ENCODE data around the gene DUSP28.

The DUSP28 gene

DNA sequence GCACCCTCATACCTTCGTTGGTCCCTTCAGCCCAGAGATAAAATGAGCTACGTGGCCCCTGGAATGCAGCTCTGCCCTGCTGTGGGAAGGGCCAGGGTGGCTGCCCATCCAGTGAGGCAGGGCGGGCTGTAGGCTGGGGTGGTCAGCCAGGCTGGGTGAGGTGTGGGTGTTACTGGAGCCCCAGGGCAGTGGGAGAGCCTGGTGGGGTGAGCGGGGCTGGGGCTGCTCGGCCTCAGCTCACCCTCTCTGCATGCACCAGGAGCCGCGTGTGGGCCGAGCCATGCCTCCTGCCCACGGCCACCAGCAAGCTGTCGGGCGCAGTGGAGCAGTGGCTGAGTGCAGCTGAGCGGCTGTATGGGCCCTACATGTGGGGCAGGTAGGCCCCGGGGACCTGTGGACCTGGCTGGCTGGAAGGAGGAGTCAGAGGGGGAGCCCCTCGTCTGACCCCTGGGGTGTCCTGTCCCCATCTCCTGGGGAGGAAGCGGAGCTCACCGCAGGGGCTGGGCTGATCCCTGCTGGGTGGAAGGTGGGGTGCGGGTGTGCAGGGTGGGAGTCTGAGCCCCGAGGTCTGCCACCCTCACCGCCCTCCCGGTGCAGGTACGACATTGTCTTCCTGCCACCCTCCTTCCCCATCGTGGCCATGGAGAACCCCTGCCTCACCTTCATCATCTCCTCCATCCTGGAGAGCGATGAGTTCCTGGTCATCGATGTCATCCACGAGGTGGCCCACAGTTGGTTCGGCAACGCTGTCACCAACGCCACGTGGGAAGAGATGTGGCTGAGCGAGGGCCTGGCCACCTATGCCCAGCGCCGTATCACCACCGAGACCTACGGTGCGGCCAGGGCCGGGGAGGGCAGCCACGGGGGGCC, 13.6 kb downstream of the DUSP28 start:
- no peak for DNase-seq

DNA sequence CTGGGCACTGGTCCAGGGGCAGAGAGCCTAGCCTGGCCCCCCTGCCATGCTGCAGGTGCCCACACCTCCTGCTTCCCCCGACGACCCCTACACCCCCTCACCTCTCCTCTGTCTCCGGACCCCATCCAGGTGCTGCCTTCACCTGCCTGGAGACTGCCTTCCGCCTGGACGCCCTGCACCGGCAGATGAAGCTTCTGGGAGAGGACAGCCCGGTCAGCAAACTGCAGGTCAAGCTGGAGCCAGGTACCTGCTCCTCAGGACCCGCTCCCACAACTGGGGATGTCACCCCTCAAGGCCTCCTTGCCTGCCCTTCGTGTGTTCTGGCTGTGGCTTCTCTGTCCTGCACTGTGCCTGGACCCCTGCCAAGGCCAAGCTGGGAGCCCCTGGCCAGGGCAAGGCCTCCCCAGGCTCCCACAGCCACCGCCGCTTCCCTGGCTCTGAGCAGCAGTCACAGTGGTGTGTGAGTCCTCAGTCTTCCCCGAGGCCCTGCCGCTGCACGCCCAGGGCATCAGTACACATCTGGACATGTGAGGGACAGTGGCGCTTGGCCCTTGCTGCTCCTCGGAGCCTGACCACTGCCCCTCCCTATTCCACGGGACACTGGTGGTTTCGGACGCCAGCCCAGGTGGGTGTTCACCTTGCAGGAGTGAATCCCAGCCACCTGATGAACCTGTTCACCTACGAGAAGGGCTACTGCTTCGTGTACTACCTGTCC, 14.4 kb downstream of the DUSP28 start:
- DNase-seq, result no peak

DNA sequence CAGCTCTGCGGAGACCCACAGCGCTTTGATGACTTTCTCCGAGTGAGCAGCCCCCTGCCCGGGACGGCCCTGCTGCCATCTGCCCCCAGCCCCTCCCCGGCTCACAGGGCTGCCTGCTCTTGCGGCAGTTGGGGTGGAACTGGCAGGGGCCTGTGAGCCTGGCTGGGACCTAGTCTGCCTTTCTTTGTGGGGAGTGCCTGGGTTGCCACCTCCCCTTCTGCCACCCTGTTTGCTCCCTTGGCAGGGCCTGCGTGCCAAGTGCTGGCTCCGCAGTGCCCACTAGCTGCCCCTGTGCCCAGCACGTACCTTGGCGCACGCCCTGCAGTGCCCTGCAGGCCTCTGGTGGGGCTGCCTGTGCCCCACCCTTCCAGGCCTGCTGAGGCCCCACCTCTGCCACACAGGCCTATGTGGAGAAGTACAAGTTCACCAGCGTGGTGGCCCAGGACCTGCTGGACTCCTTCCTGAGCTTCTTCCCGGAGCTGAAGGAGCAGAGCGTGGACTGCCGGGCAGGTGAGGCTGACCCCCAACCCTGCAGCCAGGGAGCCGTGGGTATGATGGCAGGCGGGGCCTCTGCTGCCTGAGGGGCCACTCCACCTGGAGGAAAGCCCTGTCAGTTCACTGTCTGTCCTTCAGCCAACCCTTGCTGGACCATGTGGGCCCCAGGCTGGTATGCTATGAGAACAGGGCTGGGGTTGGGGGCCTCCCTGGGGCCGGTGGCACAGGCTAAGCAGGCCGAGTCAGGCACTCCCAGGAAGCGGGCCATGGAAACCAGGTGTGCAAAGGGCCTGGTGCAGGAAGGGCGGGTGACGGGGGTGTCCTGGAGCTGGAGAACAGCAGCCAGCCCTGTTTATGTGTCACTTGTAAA, 15.2 kb downstream of the DUSP28 start:
- no peak for DNase-seq

DNA sequence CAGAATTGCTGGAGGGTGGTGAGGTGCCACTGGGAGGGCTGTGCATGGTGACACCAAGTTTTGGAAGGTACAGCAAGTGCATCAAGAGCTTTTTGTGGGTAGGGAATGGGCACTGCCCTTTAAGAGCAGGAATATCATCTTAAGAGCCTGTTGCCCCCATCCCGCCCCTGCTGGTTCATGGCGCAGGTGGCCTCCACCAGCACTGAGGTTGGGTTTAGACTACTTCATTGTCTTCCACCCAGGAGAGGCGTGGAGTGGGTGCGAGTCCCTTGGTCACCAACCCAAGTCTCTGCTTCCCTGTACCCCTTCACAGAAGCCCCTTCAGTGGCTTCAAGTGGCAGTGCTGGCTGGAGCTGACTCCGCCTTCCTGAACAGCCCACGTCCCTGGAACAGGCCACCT, 15.9 kb downstream of the DUSP28 start:
- DNase-seq, result no peak

DNA sequence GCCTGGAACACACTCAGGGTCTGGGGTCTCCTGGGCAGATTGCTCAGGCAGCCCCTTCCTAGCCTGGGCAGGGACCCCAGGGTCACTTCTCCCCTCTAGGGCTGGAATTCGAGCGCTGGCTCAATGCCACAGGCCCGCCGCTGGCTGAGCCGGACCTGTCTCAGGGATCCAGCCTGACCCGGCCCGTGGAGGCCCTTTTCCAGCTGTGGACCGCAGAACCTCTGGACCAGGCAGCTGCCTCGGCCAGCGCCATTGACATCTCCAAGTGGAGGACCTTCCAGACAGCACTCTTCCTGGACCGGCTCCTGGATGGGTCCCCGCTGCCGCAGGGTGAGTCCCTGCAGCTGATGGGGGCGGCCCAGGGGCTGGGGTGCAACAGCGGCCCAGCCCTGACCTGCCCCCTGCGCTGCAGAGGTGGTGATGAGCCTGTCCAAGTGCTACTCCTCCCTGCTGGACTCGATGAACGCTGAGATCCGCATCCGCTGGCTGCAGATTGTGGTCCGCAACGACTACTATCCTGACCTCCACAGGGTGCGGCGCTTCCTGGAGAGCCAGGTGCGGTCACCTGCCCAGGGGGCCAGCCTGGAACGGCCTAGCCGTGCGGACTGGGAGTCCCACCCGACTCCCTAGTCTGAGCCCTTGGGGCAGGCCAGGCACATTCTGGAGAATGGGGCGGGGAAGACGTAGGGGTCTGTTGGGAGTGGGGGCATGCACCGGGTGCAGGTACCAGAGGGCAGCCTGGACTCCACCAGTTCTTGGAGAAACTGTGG, 16.5 kb downstream of the DUSP28 start:
- DNase-seq, result no peak

DNA sequence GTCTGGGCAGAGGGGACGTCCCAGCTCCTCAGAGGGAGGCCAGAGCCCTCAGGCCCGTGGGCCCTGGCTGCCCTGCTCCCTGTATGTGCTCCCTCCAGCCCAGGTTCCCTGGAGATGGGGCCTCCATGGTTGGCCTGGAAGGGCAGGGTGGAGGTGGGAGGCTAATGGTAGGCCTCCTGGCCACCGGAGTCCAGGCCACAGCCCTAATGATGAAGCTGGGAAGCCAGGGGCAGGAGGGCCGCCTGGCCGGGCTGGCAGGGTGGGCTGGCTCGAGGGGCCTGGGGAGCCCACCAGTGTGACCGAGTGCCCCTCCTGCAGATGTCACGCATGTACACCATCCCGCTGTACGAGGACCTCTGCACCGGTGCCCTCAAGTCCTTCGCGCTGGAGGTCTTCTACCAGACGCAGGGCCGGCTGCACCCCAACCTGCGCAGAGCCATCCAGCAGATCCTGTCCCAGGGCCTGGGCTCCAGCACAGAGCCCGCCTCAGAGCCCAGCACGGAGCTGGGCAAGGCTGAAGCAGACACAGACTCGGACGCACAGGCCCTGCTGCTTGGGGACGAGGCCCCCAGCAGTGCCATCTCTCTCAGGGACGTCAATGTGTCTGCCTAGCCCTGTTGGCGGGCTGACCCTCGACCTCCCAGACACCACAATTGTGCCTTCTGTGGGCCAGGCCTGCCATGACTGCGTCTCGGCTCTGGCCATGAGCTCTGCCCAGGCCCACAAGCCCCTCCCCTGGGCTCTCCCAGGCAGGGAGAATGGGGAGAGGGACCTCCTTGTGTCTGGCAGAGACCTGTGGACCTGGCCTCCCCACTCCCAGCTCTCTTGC, 17.3 kb downstream of the DUSP28 start:
- DNase-seq, result no peak

DNA sequence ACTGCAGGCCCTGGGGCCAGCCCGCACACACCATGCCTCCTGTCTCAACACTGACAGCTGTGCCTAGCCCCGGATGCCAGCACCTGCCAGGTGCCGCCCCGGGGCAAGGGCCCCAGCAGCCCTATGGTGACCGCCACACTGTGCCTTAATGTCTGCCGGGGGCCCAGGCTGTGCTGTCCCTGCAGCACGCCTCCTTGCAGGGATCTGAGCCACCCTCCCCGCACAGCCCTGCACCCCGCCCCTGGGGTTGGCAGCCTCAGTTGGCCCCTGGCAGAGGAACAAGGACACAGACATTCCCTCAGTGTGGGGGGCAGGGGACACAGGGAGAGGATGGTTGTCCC, 17.9 kb downstream of the DUSP28 start:
- DNase-seq, result no peak

DNA sequence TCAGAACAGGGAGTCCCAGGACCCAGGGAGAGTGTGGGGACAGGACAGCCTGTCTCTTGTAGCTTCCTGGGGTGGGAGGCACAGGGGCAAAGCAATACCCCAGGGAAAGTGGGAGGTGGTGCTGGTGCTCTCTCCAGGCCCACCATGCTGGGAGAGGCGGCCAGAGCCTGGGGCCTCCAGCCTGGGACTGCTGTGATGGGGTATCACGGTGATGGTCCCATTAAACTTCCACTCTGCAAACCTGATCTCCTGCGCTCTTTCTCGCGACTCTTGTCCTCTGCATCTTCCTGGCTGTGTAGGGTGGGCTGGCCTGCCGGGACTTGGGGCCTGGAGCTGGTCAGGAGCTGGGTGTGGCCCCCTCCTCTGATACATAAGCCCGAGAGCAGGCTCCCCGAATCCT, 18.3 kb downstream of the DUSP28 start:
- DNase-seq, result no peak

DNA sequence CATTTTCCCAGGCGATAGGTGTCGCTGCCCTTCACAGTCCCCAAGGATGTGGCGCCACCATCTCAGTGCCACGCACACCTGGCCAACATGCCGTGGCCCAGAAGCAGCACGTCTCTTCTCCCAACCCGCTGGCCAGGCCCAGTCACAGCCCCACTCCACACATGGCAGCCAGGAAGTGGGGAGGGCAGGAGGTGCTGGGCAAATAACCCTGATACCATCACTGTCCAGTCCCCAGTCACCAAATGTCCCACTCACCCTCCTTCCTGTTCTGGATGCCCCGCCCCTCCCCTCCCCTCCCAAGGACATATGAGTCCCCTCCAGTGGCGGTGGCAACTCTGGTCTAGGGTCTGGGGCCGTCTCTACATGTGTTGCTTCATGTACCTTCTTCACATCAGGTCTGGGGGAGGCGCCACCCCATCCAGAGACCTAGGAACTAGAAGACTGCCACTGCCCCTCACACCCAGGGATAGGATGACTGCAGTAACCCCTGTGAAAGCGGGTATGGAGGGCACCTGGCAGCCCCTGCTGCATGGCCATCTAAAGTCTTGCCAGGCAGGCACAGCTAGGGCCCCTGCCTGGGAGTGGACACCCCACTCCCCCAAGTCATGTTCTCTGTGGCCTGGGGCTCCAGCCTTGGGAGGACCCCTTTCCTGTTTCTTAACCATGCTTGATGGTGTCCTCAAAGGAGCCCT, 19.1 kb downstream of the DUSP28 start:
- DNase-seq, result peak in 2 of 3 donors; percentile 21 to 25

DNA sequence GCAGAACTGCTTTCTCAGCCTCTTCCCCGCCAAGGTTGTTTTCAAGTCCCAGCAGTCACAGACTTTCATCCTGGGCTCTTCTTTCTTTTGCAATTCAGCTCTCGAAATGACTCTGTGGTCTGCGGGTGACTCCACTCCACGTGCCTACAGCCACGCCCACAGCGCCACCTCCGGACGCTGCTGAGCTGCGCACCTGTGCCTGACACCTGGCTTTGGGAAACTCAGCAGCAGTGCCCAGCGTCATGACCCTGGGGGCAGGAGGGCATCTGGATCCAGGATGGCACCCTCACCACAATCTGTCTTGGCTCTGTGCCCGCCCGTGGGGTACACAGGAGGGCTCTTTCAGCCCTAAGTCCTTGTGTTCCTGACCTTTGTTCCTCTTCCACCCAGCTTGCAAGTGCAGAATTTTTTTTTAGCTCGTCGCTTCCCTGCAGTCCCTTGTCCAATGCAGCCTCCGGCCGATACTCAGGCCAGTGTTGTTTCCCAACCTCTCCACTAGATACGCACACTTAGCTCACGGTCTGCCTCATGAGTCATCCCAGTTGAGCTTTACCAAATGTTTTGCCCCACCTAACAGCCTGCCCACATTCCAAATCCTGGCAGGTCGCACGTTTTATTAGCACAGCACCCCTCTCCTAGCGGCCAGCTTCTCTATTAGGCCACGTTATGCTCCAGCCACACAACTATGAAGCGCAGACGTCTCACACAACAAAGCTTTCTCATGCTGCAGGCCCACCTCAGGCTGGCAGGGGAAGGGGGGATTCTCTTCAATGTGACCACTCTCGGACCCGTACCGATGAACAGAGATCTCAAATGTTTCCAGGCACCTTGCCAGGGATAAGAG, 19.8 kb downstream of the DUSP28 start:
- peak; percentile 72 to 86 (median 82) for DNase-seq

DNA sequence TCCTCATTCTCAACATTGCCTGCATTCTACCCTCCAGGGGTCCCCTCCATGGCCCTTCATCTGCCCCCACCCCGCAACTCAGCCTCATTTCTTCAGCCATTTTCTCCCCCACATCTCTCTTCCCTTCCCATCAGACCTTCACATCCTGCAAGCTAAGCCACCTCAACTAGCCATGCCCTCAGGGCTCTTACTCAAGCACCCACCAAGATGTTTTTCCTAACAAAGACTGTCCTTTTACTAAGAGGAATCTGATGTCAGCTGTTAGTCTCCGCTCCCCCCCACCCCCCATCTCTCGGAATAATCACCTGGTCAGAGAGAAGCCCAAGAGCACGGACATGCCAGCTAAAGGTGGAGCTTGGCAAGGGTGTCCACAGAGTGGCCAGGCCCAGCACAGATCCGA, 21.7 kb downstream of the DUSP28 start:
- DNase-seq, result no peak

DNA sequence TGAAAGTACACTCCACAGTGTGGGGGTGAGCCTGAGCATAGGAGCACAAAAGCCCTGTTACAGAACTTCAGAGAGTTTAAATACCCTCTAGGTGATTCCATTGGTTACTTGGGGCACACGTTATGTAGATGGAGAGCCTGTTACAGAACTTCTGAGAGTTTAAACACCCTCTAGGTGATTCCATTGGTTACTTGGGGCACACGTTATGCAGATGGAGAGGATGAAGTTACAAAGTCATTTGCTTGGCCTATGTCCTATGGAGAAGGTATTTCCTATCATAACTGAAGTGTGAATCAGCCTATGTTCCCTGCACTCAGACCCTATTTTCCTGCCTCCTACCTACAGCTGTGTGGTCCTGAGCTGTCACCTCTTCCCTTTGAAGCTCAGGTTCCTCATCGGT, 22.6 kb downstream of the DUSP28 start:
- DNase-seq, result no peak

DNA sequence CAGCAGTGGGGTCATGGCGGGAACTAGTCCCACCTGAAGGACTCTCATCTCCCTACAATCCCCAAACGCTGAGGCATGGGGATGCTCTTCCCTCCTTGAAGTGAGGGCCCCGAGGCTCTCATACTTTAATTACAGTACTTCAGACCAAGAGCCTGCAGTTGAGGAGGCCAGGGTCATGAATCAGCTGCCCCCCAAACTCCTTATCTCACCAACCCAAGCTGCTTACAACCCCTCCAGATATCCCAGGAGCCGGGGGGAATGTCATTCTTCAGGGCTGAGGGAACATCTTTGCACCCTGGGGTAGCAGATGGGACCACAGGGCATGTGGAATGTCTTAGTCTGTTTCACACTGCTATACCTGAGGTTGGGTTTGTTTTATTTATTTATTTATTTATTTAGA, 23.6 kb downstream of the DUSP28 start:
- DNase-seq, result no peak

DNA sequence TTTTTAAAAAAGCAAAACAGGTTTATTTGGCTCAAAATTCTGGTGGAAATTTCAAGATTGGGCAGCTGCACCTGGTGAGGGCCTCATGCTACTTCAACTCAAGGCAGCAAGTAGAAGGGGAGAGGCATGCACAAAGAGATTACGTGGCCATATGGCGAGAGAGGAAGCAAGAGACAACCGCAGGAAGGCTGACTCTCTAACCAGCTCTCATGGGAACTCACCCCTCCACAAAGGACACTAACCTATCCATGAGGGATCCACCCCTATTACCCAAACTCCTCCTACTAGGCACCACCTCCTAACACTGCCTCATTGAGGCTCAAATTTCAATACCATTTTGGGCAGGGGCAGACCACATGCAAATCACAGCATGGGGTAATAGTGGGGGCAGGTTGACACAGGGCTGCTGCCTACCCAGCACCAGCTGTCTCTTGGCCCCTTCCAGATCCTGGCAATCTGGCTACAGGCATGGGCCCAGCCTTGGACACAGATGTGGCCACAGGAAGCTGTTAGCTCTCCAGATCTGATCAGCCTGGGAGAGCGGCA, 24.4 kb downstream of the DUSP28 start:
- DNase-seq, result peak; percentile 65 to 75 (median 71)

DNA sequence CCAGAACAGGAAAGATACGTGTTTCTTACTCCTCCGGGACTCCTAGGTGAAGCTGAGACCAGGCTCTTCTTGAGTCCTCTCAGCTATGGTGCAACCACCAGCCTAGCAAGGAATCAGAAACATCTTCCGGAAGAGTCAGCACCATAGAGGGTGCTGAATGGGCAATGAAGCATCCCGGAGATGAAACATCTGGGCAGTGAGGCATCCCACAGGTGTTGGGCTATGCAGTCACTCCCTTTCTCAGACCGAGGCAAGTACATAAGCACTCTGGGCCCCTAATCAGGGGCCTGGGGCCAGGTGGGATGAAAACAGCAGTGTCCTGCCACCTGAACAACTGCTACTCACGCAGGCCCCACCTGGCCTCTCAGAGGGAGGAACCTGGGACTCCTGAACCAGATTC, 24.9 kb downstream of the DUSP28 start:
- DNase-seq, result no peak

DNA sequence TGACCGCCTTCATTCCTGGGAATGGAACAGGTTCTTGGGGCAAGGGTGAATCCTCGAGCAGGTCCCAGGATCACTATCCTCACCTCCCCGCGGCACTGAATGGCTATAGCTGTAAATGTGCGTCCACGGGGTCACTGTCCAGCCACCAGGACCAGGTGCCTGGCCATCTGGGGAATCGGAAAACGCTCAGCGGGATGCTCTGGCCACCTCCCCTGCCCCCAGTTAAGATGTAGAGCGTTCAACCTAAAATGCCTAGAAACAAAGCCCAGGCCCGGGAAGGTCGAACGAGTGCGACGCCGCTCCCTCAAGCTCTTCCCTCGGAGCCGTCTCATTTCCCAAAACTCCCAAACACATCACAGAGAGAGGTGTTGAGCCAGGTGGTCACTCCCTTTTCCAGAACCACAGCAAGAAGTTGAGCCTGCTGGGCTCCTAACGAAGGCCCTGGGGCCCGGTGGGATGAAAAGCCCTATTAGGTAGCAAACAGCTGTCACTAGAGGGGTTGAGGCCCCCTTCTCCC, 25.6 kb downstream of the DUSP28 start:
- DNase-seq, result no peak

DNA sequence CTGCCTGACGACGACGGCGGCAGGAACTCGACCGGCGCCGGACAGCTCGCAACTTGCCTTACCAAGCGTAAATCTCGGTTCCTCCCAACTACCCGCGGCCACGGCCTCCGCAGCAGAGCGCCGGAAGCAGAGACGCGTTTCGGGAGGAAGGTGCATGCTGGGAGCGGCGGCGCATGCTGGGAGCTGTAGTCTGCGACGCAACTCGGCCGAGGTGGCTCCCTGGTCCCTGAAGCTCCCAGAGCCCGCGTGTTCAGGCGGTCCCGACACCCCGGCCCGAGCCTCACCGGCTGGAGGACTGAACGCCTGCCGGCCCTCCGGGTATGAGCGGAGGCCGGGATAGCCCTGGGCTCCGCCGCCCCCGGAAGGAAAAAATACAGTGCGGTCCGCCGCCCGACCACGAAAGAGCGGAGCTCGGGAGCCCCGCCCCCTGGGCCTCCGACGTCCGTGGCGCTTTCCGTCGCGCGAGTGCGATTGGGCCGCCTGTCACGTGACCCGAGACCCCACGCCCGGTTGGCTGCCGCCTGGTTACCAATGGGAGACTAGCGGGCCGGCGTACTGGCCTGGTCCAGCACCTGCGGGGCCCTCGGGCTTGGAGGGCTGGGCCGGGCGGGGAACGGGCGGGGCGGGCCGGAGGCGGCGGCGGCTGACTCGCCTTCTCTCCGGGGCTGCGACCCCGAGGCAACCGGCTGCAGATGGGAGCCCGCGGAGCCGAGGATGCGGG, 26.2 kb downstream of the DUSP28 start, which contains the start of gene CAPN10:
CAPN10 (plus strand) TSS at position 537 of the 721 bp plus-strand sequence; CDS start at position 715, 178 bp downstream.
- peak; percentile 98 to 99 (median 99) for DNase-seq
